H1 (cell line): ENCODE measurements around the gene FGD6. TPM values are rescaled to one million over a fixed set of nuclear protein-coding genes. Genes with fewer than 3 reads are reported as not detected.

Experiments used
- CTCF ChIA-PET: fragments of 300-600 bp; sonication (Branson Sonifier 250); formaldehyde crosslinking; loops from one replicate; lab custom pipeline; 2021; ENCODE audit not compliant: partially characterized antibody; lab: Charles Lee
- POLR2A ChIA-PET: fragments of 300-600 bp; sonication (Branson Sonifier 250); formaldehyde crosslinking; loops from one replicate; lab custom pipeline; 2021; ENCODE audit warnings: inconsistent platforms; ENCODE audit not compliant: partially characterized antibody; lab: Charles Lee
- DNase-seq, 2 experiments: peaks; one replicate each; pipeline versions ENCODE4 v3.0.0 to v3.0.0-alpha.2; 2010 to 2022; ENCODE audit warnings: low spot score in 2 of 2, low read depth in 1 of 2, mixed read lengths in 1 of 2
- FAIRE-seq: peaks from 2 replicates; lab custom pipeline; 2011; peaks lifted over from hg19 to GRCh38; lab: Jason Lieb, UNC
- H2AFZ ChIP-seq: 2 replicates; pipeline ENCODE4 v1.8.1; 2012; ENCODE audit warnings: low read length, inconsistent platforms
- H2AK5ac ChIP-seq: 2 replicates; pipeline ENCODE4 v1.6.1; 2013; ENCODE audit warnings: low read depth, low read length
- H2BK120ac ChIP-seq: replicated peaks from 2 replicates; pipeline ENCODE3; 2013; ENCODE audit warnings: low read depth, low read length, inconsistent platforms
- H2BK12ac ChIP-seq: 2 replicates; pipeline ENCODE4 v1.6.1; 2013; ENCODE audit warnings: low read depth, low read length
- H2BK15ac ChIP-seq: 2 replicates; pipeline ENCODE4 v1.6.1; 2013; ENCODE audit warnings: low read length
- H2BK20ac ChIP-seq: 2 replicates; pipeline ENCODE4 v1.6.1; 2013; ENCODE audit warnings: low read length
- H2BK5ac ChIP-seq: 2 replicates; pipeline ENCODE4 v1.6.1; 2013; ENCODE audit warnings: low read depth, low read length
- H3K14ac ChIP-seq: 2 replicates; pipeline ENCODE4 v1.6.1; 2013; ENCODE audit warnings: inconsistent platforms; ENCODE audit not compliant: insufficient read length
- H3K18ac ChIP-seq: 2 replicates; pipeline ENCODE4 v1.6.1; 2013; ENCODE audit warnings: low read length; ENCODE audit errors: extremely low read depth
- H3K23ac ChIP-seq: 2 replicates; pipeline ENCODE4 v1.6.1; 2013; ENCODE audit warnings: inconsistent platforms; ENCODE audit not compliant: insufficient read length
- H3K23me2 ChIP-seq: 2 replicates; pipeline ENCODE4 v1.6.1; 2013; ENCODE audit warnings: low read depth, low read length
- H3K27ac ChIP-seq: 2 replicates; pipeline ENCODE4 v1.6.1; 2011; ENCODE audit warnings: low read depth, low read length, inconsistent platforms
- H3K27me3 ChIP-seq, 4 experiments: replicated peaks in 1 of 4; 1 replicate in 1 of 4; 2 replicates in 3 of 4; pipeline versions ENCODE4 v1.6.1 to v1.8.1; 2011 to 2013; ENCODE audit warnings: low read length in 3 of 4, mild to moderate bottlenecking in 3 of 4, inconsistent platforms in 2 of 4, mixed read lengths in 2 of 4, moderate library complexity in 1 of 4; ENCODE audit not compliant: control insufficient read depth in 3 of 4, insufficient read depth in 3 of 4; ENCODE audit errors: extremely low read depth in 1 of 4
- H3K36me3 ChIP-seq, 4 experiments: 2 replicates each; pipeline versions ENCODE4 v1.6.1 to v1.8.1; 2011 to 2013; ENCODE audit warnings: mild to moderate bottlenecking in 4 of 4, low read length in 3 of 4, moderate library complexity in 2 of 4, control low read depth in 1 of 4, inconsistent platforms in 1 of 4; ENCODE audit not compliant: insufficient read depth in 4 of 4, control insufficient read depth in 2 of 4
- H3K4ac ChIP-seq: replicated peaks from 2 replicates; pipeline ENCODE3; 2013; ENCODE audit warnings: low read length, low read depth, mixed read lengths, inconsistent platforms; ENCODE audit not compliant: insufficient read length
- H3K4me1 ChIP-seq, 4 experiments: replicated peaks in 1 of 4; 1 replicate in 1 of 4; 2 replicates in 3 of 4; pipeline versions ENCODE4 v1.6.1 to v1.8.1; 2011 to 2013; ENCODE audit warnings: low read length in 3 of 4, inconsistent platforms in 2 of 4, mixed read lengths in 1 of 4; ENCODE audit not compliant: insufficient read depth in 4 of 4, control insufficient read depth in 3 of 4
- H3K4me2 ChIP-seq, 2 experiments: 2 replicates each; pipeline versions ENCODE4 v1.6.1 to v1.8.1; 2011 to 2013; ENCODE audit warnings: low read depth in 2 of 2, low read length in 2 of 2, control low read depth in 1 of 2, inconsistent platforms in 1 of 2, mild to moderate bottlenecking in 1 of 2; ENCODE audit not compliant: insufficient read depth in 1 of 2
- H3K4me3 ChIP-seq, 4 experiments: fragments of 200-600, 300-600 bp in 1 of 4; sonication (generic), shearing (Covaris generic), sonication (Bioruptor Twin) in 1 of 4; 2 replicates each; pipeline versions ENCODE4 v1.5.1 to v1.8.1; 2011 to 2016; ENCODE audit warnings: low read length in 4 of 4, low read depth in 3 of 4, control low read depth in 2 of 4, inconsistent platforms in 2 of 4, mild to moderate bottlenecking in 2 of 4, mixed read lengths in 1 of 4, moderate library complexity in 1 of 4; ENCODE audit not compliant: insufficient read depth in 2 of 4; ENCODE audit errors: extremely low read depth in 1 of 4
- H3K56ac ChIP-seq: replicated peaks from 2 replicates; pipeline ENCODE3; 2013; ENCODE audit warnings: low read depth, mild to moderate bottlenecking, mixed read lengths, low read length, inconsistent platforms; ENCODE audit not compliant: insufficient read length
- H3K79me1 ChIP-seq: 2 replicates; pipeline ENCODE4 v1.6.1; 2013; ENCODE audit warnings: low read depth, low read length, control low read depth
- H3K79me2 ChIP-seq, 2 experiments: 2 replicates each; pipeline versions ENCODE4 v1.6.1 to v1.8.1; 2012 to 2013; ENCODE audit warnings: low read length in 2 of 2, mild to moderate bottlenecking in 2 of 2, inconsistent platforms in 1 of 2; ENCODE audit not compliant: insufficient read depth in 2 of 2, control insufficient read depth in 1 of 2
- H3K9ac ChIP-seq, 4 experiments: replicated peaks in 1 of 4; 1 replicate in 1 of 4; 2 replicates in 3 of 4; pipeline versions ENCODE4 v1.6.1 to v1.8.1; 2011 to 2013; ENCODE audit warnings: low read depth in 3 of 4, low read length in 3 of 4, control low read depth in 2 of 4, mild to moderate bottlenecking in 2 of 4, moderate library complexity in 2 of 4, inconsistent platforms in 1 of 4; ENCODE audit errors: extremely low read depth in 1 of 4
- H3K9me3 ChIP-seq, 2 experiments: 2 replicates each; pipeline versions ENCODE4 v1.6.1 to v1.8.1; 2012 to 2013; ENCODE audit warnings: mild to moderate bottlenecking in 2 of 2, moderate library complexity in 2 of 2, control low read depth in 1 of 2, inconsistent platforms in 1 of 2, low read depth in 1 of 2, low read length in 1 of 2, mixed read lengths in 1 of 2; ENCODE audit not compliant: insufficient read depth in 2 of 2
- H4K20me1 ChIP-seq, 2 experiments: replicated peaks in 1 of 2; 2 replicates each; pipeline versions ENCODE3 to v1.8.1; 2011 to 2013; ENCODE audit warnings: inconsistent platforms in 2 of 2, low read length in 2 of 2, mild to moderate bottlenecking in 1 of 2; ENCODE audit not compliant: insufficient read depth in 2 of 2, control insufficient read depth in 1 of 2
- H4K5ac ChIP-seq: 2 replicates; pipeline ENCODE4 v1.6.1; 2013; ENCODE audit warnings: low read length, low read depth, mixed read lengths, inconsistent platforms; ENCODE audit not compliant: insufficient read length
- H4K8ac ChIP-seq: 2 replicates; pipeline ENCODE4 v1.8.0; 2013; ENCODE audit warnings: mild to moderate bottlenecking, moderate library complexity, low read length, inconsistent platforms; ENCODE audit not compliant: insufficient read depth; ENCODE audit errors: extremely low read depth
- H4K91ac ChIP-seq: replicated peaks from 2 replicates; pipeline ENCODE3; 2013; ENCODE audit warnings: low read length, mixed read lengths, inconsistent platforms; ENCODE audit not compliant: insufficient read length
- BRCA1 ChIP-seq: IDR thresholded peaks from 2 replicates; pipeline ENCODE4 v1.6.1; 2012; ENCODE audit warnings: low read depth, low read length, improper control_type of control experiment
- SRF ChIP-seq: IDR thresholded peaks from 2 replicates; pipeline ENCODE4 v1.6.1; 2011; ENCODE audit warnings: mild to moderate bottlenecking, low read depth, low read length, moderate library complexity
- WGBS, 2 experiments: shearing (Covaris generic) in 1 of 2; methylation state at CpG; one replicate each; pipeline versions ENCODE4 v1.1.6 to v1.1.7; 2013 to 2015; ENCODE audit warnings: low lambda C conversion rate in 2 of 2, mixed read lengths in 2 of 2, inconsistent platforms in 1 of 2, low coverage in 1 of 2, missing lambda C conversion rate in 1 of 2; ENCODE audit not compliant: insufficient replicate concordance in 2 of 2, insufficient coverage in 1 of 2, insufficient read length in 1 of 2; ENCODE audit errors: extremely low coverage in 1 of 2, missing lambda C conversion rate in 1 of 2; 5-methylcytosine and 5-hydroxymethylcytosine counted together
- polyA plus RNA-seq, 7 experiments: library from polyadenylated mRNA; depleted of rRNA in 3 of 7; stranded (reverse) in 5 of 7; unstranded in 2 of 7; fragments of >200 nt in 5 of 7; fragments of 200-250 nt in 2 of 7; gene quantifications; 1 replicate in 5 of 7; 2 replicates in 1 of 7; 4 replicates in 1 of 7; pipeline versions ENCODE4 v1.2.1 to v1.2.3, GENCODE V29; 2011 to 2013; ENCODE audit warnings: missing spikeins in 2 of 7, mixed read lengths in 2 of 7
- total RNA-seq: library from RNA; stranded (reverse); fragmentation: NEBNext Ultra II Directional; extraction: Animal tissue kit (Norgen Biotek cat#: 25700); gene quantifications from 2 replicates; pipeline ENCODE4 v1.2.1, GENCODE V29; 2021

The FGD6 gene
- total and polyA plus RNA-seq, 2 of the 8 experiments (the other 6 are each of a cell fraction or from before 2014, with no cell fraction given) = 12.2 to 24.3 TPM

DNA sequence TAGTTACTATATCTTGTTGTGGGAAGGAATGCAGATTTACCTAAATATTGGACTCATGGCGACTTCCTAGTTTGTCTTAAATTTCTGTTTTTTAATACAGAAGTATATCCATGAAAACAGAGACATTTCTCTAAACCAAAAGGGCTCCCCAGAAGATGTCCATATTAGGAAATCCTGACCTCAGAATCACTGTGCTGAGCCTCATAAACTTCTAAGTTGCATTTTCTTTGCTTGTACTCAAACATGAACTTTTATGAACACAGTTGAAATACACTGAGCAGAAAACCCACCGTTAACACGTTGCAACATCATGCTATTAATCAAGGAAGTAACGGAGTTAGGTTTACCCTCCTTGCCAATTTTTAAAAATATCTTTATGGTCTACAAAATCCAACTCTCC, 100.9 kb downstream of the FGD6 start:
- WGBS, 2 experiments = 87% methylated on average over 4 of the region's 4 CpGs; no CpG with 5 or more reads in 1 of the 2 experiments

More for the DNA sequence above, 100.9 kb downstream of the FGD6 start:
- Histone ChIP-seq H3K27me3 (no peaks in the 10 kb centered on the region), H4K5ac (no peak overlapping the region), H3K23me2 (peaks cover 2% of the 10 kb centered on the region; the same call in 1 of the 2 replicates), H2BK12ac (no peak overlapping the region), H4K91ac (no peak overlapping the region), H2BK15ac (no peak overlapping the region), H4K20me1 (no peaks in the 10 kb centered on the region), H3K9ac (no peak overlapping the region; a peak in 1 of 7 replicates), H3K79me1 (no peaks in the 10 kb centered on the region), H3K23ac (no peak overlapping the region), H3K56ac (no peak overlapping the region), H2AFZ (no peak overlapping the region), H3K36me3 (peaks cover 0 to 6% (median 4%) of the 10 kb centered on the region in 4 experiments; a peak in 4 of 8 replicates), H3K4ac (no peak overlapping the region), H3K14ac (no peak overlapping the region), H3K4me2 (no peak overlapping the region), H2BK120ac (no peak overlapping the region), H3K4me1 (peaks cover 0 to 11% (median 2%) of the 10 kb centered on the region in 4 experiments; a peak in 2 of 7 replicates), H2BK5ac (0 out of 2 replicates have a peak overlapping the region, but pooled peaks have one; percentile 19), H4K8ac (no peak overlapping the region), H3K4me3 (no peak overlapping the region), H3K18ac (no peak overlapping the region), H2AK5ac (no peak overlapping the region), H3K9me3 (no peaks in the 10 kb centered on the region), H2BK20ac (no peak overlapping the region), H3K27ac (no peak overlapping the region), H3K79me2 (no peaks in the 10 kb centered on the region)
- FAIRE-seq (no peak), DNase-seq (no peak)
- ChIA-PET CTCF (interaction anchor here (0.6 to 2.5 kb wide), 23 partner anchors 9 to 458 kb away, joined by 3 to 17 read pairs (median 4); no protein-coding TSS in a partner anchor), POLR2A (interaction anchor here (0.7 to 3.0 kb wide), 2 partner anchors 101 to 171 kb away, joined by 3 to 11 read pairs; partner anchors contain the start of genes FGD6 and VEZT)
- TF ChIP-seq BRCA1 = no peak
- TF ChIP-seq SRF = peak; percentile 33; the same call in 1 of the 2 replicates
- TF ChIP-seq, all 59 proteins: peak for 1
